Sigmoid colon (tissue), 7 donors: ENCODE measurements around the gene PPME1. TPM values are rescaled to one million over a fixed set of nuclear protein-coding genes. Genes with fewer than 3 reads are reported as not detected.

Experiments
- DNase-seq: peaks from one replicate; pipeline ENCODE4 v3.0.0-alpha.2; 2019
- H3K27ac ChIP-seq, 4 donors: fragments of 200-600 bp; sonication (generic); one replicate each; pipeline ENCODE4 v1.5.1; 2016 to 2019; ENCODE audit warnings: mild to moderate bottlenecking in 1 of 4
- H3K27me3 ChIP-seq, 3 donors: fragments of 200-600 bp; sonication (generic); one replicate each; pipeline ENCODE4 v1.5.1; 2019; ENCODE audit warnings: mild to moderate bottlenecking in 1 of 3
- H3K36me3 ChIP-seq, 4 donors: fragments of 200-600 bp; sonication (generic); one replicate each; pipeline ENCODE4 v1.5.1; 2016 to 2019
- H3K4me1 ChIP-seq, 4 donors: fragments of 200-600 bp; sonication (generic); one replicate each; pipeline ENCODE4 v1.5.1; 2017 to 2019
- H3K4me3 ChIP-seq, 4 donors: fragments of 200-600 bp; sonication (generic); one replicate each; pipeline ENCODE4 v1.5.1; 2017 to 2019; ENCODE audit warnings: mild to moderate bottlenecking in 2 of 4, moderate library complexity in 1 of 4
- H3K9me3 ChIP-seq, 4 donors: fragments of 200-600 bp in 3 of 4; sonication (generic) in 3 of 4; one replicate each; pipeline versions ENCODE4 v1.5.1 to v1.6.1; 2013 to 2019
- EP300 ChIP-seq, 4 donors: sonication (generic); formaldehyde crosslinking; IDR thresholded peaks; one replicate each; pipeline ENCODE4 v1.6.1; 2017; ENCODE audit warnings: antibody characterized with exemption in 4 of 4
- POLR2A ChIP-seq, 2 donors: fragments of 450-650 bp; IDR thresholded peaks; one replicate each; pipeline ENCODE4 v1.6.1; 2016; ENCODE audit warnings: antibody characterized with exemption in 2 of 2, mild to moderate bottlenecking in 2 of 2, moderate library complexity in 2 of 2
- POLR2AphosphoS5 ChIP-seq, 4 donors: sonication (generic); formaldehyde crosslinking; IDR thresholded peaks; one replicate each; pipeline ENCODE4 v1.6.1; 2017; ENCODE audit warnings: antibody characterized with exemption in 4 of 4
- WGBS, 2 donors: extraction: QIAGEN DNeasy Blood & Tissue Kit; methylation state at CpG; one replicate each; pipeline ENCODE4 v1.1.7; 2013; 5-methylcytosine and 5-hydroxymethylcytosine counted together
- intact Hi-C: fragments of 100-400 bp; cut with DNase I; formaldehyde crosslinking; loops from one replicate; pipeline ENCODE4 v1.15.1; 2023
- polyA plus RNA-seq, 3 donors: library from polyadenylated mRNA; stranded (reverse); fragments of 200-250 nt; gene quantifications; one replicate each; pipeline ENCODE4 v1.2.3, GENCODE V29; 2013
- total RNA-seq, 4 donors: library from RNA; depleted of rRNA; stranded (reverse); fragments of >200 nt; gene quantifications; one replicate each; pipeline ENCODE4 v1.1.0, GENCODE V29; 2016
- TF ChIP-seq, protein P1 (sequence below), 4 experiments: fragments of 450-650 bp in 3 of 4; fragments of 200-600 bp in 1 of 4; IDR thresholded peaks; one replicate each; pipeline ENCODE4 v1.5.1; 2016 to 2019; ENCODE audit warnings: antibody characterized with exemption in 4 of 4, mild to moderate bottlenecking in 3 of 4, moderate library complexity in 2 of 4
- donor health status: healthy with polysubstance abuse.
- donor health status: Bipolar disorder and iron deficiency.
- donor health status: healthy.

Gene PPME1
- total and polyA plus RNA-seq, 7 donors: 10.8 to 22.7 (median 19.3) TPM

DNA sequence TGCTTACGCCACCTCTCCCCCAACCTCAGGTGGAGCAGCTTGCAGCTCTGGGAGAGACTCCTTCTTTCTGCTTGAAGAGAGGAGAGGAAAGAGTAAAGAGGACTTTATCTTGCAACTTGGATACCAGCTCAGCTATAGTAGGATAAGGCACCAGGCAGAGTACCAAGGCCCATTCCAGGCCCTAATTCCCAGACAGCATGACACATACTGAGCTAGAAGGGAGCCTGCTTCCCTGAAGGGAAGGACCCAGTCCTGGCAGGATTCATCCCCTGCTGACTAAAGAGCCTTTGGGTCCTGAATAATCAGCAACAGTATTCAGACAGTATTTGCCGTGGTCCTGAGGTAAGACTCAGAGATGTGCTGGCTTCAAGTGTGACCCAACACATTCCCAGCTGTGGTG lies 41.4 kb downstream of the PPME1 start:
- Histone ChIP-seq H3K4me1 (no peaks in the 10 kb centered on the region), H3K4me3 (no peak overlapping the region), H3K27me3 (no peaks in the 10 kb centered on the region), H3K27ac (no peak overlapping the region), H3K9me3 (no peaks in the 10 kb centered on the region), H3K36me3 (peaks cover 0 to 37% (median 12%) of the 10 kb centered on the region in 4 donors)
- 99 to 100% methylated on average over 2 of the region's 2 CpGs for WGBS, 2 donors
- no peak for DNase-seq
- intact Hi-C loops: no loop called here
- TF ChIP-seq, protein P1, sequence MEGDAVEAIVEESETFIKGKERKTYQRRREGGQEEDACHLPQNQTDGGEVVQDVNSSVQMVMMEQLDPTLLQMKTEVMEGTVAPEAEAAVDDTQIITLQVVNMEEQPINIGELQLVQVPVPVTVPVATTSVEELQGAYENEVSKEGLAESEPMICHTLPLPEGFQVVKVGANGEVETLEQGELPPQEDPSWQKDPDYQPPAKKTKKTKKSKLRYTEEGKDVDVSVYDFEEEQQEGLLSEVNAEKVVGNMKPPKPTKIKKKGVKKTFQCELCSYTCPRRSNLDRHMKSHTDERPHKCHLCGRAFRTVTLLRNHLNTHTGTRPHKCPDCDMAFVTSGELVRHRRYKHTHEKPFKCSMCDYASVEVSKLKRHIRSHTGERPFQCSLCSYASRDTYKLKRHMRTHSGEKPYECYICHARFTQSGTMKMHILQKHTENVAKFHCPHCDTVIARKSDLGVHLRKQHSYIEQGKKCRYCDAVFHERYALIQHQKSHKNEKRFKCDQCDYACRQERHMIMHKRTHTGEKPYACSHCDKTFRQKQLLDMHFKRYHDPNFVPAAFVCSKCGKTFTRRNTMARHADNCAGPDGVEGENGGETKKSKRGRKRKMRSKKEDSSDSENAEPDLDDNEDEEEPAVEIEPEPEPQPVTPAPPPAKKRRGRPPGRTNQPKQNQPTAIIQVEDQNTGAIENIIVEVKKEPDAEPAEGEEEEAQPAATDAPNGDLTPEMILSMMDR (IDR thresholded peaks at IDR 0.05): no peak
- no peak for TF ChIP-seq EP300 (IDR thresholded peaks at IDR 0.05)

GRCh38 chr11:74220376-74220775 lies 49.3 kb downstream of the PPME1 start:
- Histone ChIP-seq H3K4me3 (no peak overlapping the region), H3K27me3 (no peaks in the 10 kb centered on the region), H3K27ac (no peak overlapping the region), H3K36me3 (peaks cover 0 to 5% (median 0%) of the 10 kb centered on the region in 4 donors), H3K9me3 (no peaks in the 10 kb centered on the region), H3K4me1 (no peaks in the 10 kb centered on the region)
- intact Hi-C loops: no loop called here
- no peak for DNase-seq
- WGBS, 2 donors: 93 to 95% methylated on average over 1 of the region's 1 CpG
- no peak for TF ChIP-seq POLR2A (IDR thresholded peaks at IDR 0.05)
- TF ChIP-seq, protein P1 (IDR thresholded peaks at IDR 0.05): no peak
- no peak for TF ChIP-seq POLR2AphosphoS5 (IDR thresholded peaks at IDR 0.05)
- TF ChIP-seq EP300 (IDR thresholded peaks at IDR 0.05): no peak

- intact Hi-C loops: no loop called here
- peaks cover 0 to 5% (median 0%) of the 10 kb centered on the region in 4 donors for H3K36me3 ChIP-seq
- 81 to 90% methylated on average over 1 of the region's 1 CpG for WGBS, 2 donors
These were observed 50.7 kb downstream of the PPME1 start for GRCh38 chr11:74221816-74222215.

DNA sequence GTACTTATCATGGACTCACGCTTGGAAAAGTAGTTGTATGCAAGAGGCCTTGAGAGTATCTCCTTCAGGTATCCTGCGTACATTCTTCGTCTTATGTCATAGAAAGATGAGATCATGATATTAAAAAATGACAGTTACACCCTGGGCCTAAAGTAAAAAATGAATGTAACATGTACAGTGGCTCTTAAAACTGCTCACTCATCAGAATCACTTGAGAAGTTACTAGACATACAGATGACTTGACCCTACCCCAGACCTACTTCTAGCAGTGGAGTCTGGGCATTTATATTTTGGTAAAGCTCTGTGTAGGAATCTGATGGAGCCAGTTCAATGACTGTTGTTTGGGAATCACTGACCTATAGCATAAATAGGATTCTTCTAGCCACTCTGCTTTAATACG lies 54.5 kb downstream of the PPME1 start:
- no peak for TF ChIP-seq EP300 (IDR thresholded peaks at IDR 0.05)
- H3K4me1 ChIP-seq: no peaks in the 10 kb centered on the region
- 98% methylated on average over 4 of the region's 4 CpGs for WGBS, 2 donors
- no peak overlapping the region for H3K27ac ChIP-seq
- peaks cover 0 to 9% (median 2%) of the 10 kb centered on the region in 4 donors for H3K36me3 ChIP-seq
- no peaks in the 10 kb centered on the region for H3K27me3 ChIP-seq
- no peak for DNase-seq
- no peak overlapping the region for H3K4me3 ChIP-seq
- intact Hi-C loops: no loop called here
- no peaks in the 10 kb centered on the region for H3K9me3 ChIP-seq

More at GRCh38 chr11:74221816-74222215, 50.7 kb downstream of the PPME1 start:
- DNase-seq: no peak
- no peak for TF ChIP-seq POLR2AphosphoS5 (IDR thresholded peaks at IDR 0.05)
- no peak for TF ChIP-seq EP300 (IDR thresholded peaks at IDR 0.05)
- TF ChIP-seq, protein P1 (IDR thresholded peaks at IDR 0.05): no peak
- no peak for TF ChIP-seq POLR2A (IDR thresholded peaks at IDR 0.05)
- no peaks in the 10 kb centered on the region for H3K9me3 ChIP-seq
- H3K4me1 ChIP-seq: no peaks in the 10 kb centered on the region
- H3K27ac ChIP-seq: no peak overlapping the region
- no peaks in the 10 kb centered on the region for H3K27me3 ChIP-seq
- H3K4me3 ChIP-seq: no peak overlapping the region

DNA sequence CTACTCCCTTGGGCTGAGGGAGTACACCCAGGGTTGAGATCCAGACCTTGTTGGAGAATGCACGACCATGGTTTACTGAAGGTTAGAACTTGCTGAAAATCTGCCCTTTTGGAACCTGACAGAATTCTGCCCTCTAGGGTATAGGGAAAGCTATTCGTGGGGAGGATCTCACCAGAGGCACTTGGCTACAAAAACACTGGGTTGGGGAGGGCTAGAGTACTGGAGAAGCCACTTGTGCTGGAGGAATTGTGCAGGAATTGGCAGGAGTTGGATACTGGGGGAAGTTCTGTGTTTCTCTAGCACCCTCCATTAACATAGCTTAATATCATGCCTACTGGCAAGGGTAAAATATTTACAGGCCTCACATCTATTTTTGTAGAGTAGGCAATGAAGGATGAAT lies 55.8 kb downstream of the PPME1 start:
- peaks cover 0 to 23% (median 7%) of the 10 kb centered on the region in 4 donors for H3K36me3 ChIP-seq
- H3K27ac ChIP-seq: no peak overlapping the region
- no peaks in the 10 kb centered on the region for H3K27me3 ChIP-seq
- intact Hi-C loops: no loop called here
- WGBS, 2 donors: 83 to 87% methylated on average over 2 of the region's 2 CpGs
- DNase-seq: no peak
- no peak overlapping the region for H3K4me3 ChIP-seq
- H3K4me1 ChIP-seq: no peaks in the 10 kb centered on the region
- H3K9me3 ChIP-seq: no peaks in the 10 kb centered on the region
- TF ChIP-seq EP300 (IDR thresholded peaks at IDR 0.05): no peak
- no peak for TF ChIP-seq POLR2AphosphoS5 (IDR thresholded peaks at IDR 0.05)

DNA sequence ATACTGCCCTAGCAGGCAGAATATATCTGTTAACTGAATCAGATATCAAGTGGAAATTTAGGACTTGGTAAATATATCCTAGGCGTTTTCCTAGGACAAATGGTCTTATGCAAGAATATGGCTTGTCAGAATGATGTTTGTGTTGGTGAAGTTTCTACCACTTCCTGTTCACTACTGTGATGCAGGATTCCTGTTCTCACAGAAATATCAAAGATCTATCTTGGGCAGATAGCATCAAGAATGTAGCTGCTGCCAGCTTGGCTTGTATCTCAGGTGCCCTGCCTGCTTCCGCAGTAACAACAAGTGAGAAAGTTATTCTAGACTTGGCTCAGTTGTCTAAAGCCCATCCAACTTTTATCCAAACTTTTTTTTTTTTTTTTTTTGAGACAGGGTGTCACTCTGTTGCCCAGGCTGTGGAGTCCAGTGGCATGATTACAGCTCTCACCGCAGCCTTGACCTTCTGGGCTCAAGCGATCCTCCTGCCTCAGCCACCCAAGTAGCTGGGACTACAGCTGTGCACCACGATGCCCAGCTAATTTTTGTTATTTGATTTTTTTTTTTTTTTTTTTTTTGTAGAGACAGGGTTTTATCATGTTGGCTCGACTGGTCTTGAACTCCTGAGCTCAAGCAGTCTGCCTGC lies 61.3 kb downstream of the PPME1 start:
- Histone ChIP-seq H3K27ac (no peak overlapping the region), H3K4me3 (no peak overlapping the region), H3K4me1 (no peaks in the 10 kb centered on the region), H3K27me3 (no peaks in the 10 kb centered on the region), H3K36me3 (peaks cover 0 to 54% (median 5%) of the 10 kb centered on the region in 4 donors), H3K9me3 (no peaks in the 10 kb centered on the region)
- intact Hi-C loops: no loop called here
- TF ChIP-seq, protein P1 (IDR thresholded peaks at IDR 0.05): no peak
- no peak for TF ChIP-seq EP300 (IDR thresholded peaks at IDR 0.05)
- TF ChIP-seq POLR2A (IDR thresholded peaks at IDR 0.05): no peak
- no peak for TF ChIP-seq POLR2AphosphoS5 (IDR thresholded peaks at IDR 0.05)
- no peak for DNase-seq
- 87 to 93% methylated on average over 6 of the region's 6 CpGs for WGBS, 2 donors
